ENCODE results near the gene ASNSD1. TPM values are rescaled to one million over a fixed set of nuclear protein-coding genes. Genes with fewer than 3 reads are reported as not detected.

Gene ASNSD1
- total RNA-seq, 2 experiments from 2014 or later: 50.9 to 58.4 TPM

- Mint-ChIP-seq H3K4me1 (peaks cover 18% of the 10 kb centered on the region), H3K9me3 (ENCODE audit: low read depth) (no peaks in the 10 kb centered on the region), H3K4me3 (no peak overlapping the region), H3K27ac (no peak overlapping the region), H3K27me3 (no peaks in the 10 kb centered on the region), H3K36me3 (ENCODE audit: low read depth) (no peaks in the 10 kb centered on the region)
- ATAC-seq: no peak
- no peak for DNase-seq
- intact Hi-C loops (cut with DNase I, micrococcal nuclease): no loop called here
- POLR2A ChIA-PET: interaction anchor here (0.8 kb wide), 1 partner anchor 117 kb away, joined by 11 read pairs; no protein-coding TSS in a partner anchor
- CTCF ChIA-PET: interaction anchor here (1.3 to 1.9 kb wide), 2 partner anchors 9 to 14 kb away, joined by 4 to 5 read pairs; no protein-coding TSS in a partner anchor
Observed at GRCh38 chr2:189628817-189629530, 32.3 kb upstream of the ASNSD1 start.

GRCh38 chr2:189629531-189630453 is 31.5 kb upstream of the ASNSD1 start:
- Mint-ChIP-seq H3K27ac (no peak overlapping the region), H3K27me3 (no peaks in the 10 kb centered on the region), H3K4me1 (peaks cover 13% of the 10 kb centered on the region), H3K36me3 (ENCODE audit: low read depth) (no peaks in the 10 kb centered on the region), H3K9me3 (ENCODE audit: low read depth) (no peaks in the 10 kb centered on the region), H3K4me3 (no peak overlapping the region)
- DNase-seq: no peak
- no peak for ATAC-seq
- CTCF ChIA-PET: interaction anchor here (1.3 to 1.9 kb wide), 2 partner anchors 10 to 14 kb away, joined by 4 to 5 read pairs; no protein-coding TSS in a partner anchor
- POLR2A ChIA-PET: no interaction called here
- intact Hi-C loops (cut with DNase I, micrococcal nuclease): loop anchor here in 1 of 2 experiments (10.0 kb wide), 1 partner anchor 165 kb away; no protein-coding TSS in a partner anchor

GRCh38 chr2:189631849-189632248 is 29.4 kb upstream of the ASNSD1 start:
- no peak overlapping the region for H3K27ac Mint-ChIP-seq
- ChIA-PET POLR2A (no interaction called here), CTCF (interaction anchor here (1.6 to 1.8 kb wide), 2 partner anchors 11 to 29 kb away, joined by 3 to 6 read pairs; partner anchors contain the start of gene ASNSD1)
- H3K27me3 Mint-ChIP-seq: no peaks in the 10 kb centered on the region
- H3K9me3 Mint-ChIP-seq (ENCODE audit: low read depth): no peaks in the 10 kb centered on the region
- ATAC-seq (no peak), DNase-seq (no peak)
- H3K4me1 Mint-ChIP-seq: no peaks in the 10 kb centered on the region
- intact Hi-C loops (cut with DNase I, micrococcal nuclease): loop anchor here (2.0 to 10.0 kb wide), 2 partner anchors 165 to 167 kb away; no protein-coding TSS in a partner anchor
- no peaks in the 10 kb centered on the region for H3K36me3 Mint-ChIP-seq (ENCODE audit: low read depth)
- no peak overlapping the region for H3K4me3 Mint-ChIP-seq

GRCh38 chr2:189633392-189633811 is 27.9 kb upstream of the ASNSD1 start:
- ATAC-seq: no peak
- peak; percentile 17 for DNase-seq
- Mint-ChIP-seq H3K4me1 (no peaks in the 10 kb centered on the region), H3K27me3 (no peaks in the 10 kb centered on the region), H3K4me3 (no peak overlapping the region), H3K36me3 (ENCODE audit: low read depth) (no peaks in the 10 kb centered on the region), H3K27ac (no peak overlapping the region), H3K9me3 (ENCODE audit: low read depth) (no peaks in the 10 kb centered on the region)
- ChIA-PET POLR2A (no interaction called here), CTCF (interaction anchor here (1.3 kb wide), 2 partner anchors 27 to 89 kb away, joined by 3 to 4 read pairs; no protein-coding TSS in a partner anchor)
- intact Hi-C loops (cut with DNase I, micrococcal nuclease): loop anchor here (2.0 to 10.0 kb wide), 2 partner anchors 167 to 169 kb away; no protein-coding TSS in a partner anchor

GRCh38 chr2:189635353-189635752 is 25.9 kb upstream of the ASNSD1 start:
- POLR2A ChIA-PET: no interaction called here
- CTCF ChIA-PET: interaction anchor here (0.6 to 2.0 kb wide), 4 partner anchors 9 to 158 kb away, joined by 3 to 7 read pairs (median 4); no protein-coding TSS in a partner anchor
- Mint-ChIP-seq H3K27me3 (no peaks in the 10 kb centered on the region), H3K4me3 (no peak overlapping the region), H3K36me3 (ENCODE audit: low read depth) (no peaks in the 10 kb centered on the region), H3K9me3 (ENCODE audit: low read depth) (peaks cover 4% of the 10 kb centered on the region), H3K4me1 (peaks cover 11% of the 10 kb centered on the region), H3K27ac (no peak overlapping the region)
- intact Hi-C loops (cut with DNase I, micrococcal nuclease): loop anchor here in 1 of 2 experiments (10.0 kb wide), 1 partner anchor 171 kb away; no protein-coding TSS in a partner anchor
- DNase-seq (no peak), ATAC-seq (no peak)

- Mint-ChIP-seq H3K36me3 (ENCODE audit: low read depth) (no peaks in the 10 kb centered on the region), H3K27me3 (no peaks in the 10 kb centered on the region), H3K9me3 (ENCODE audit: low read depth) (peaks cover 4% of the 10 kb centered on the region), H3K4me1 (peaks cover 27% of the 10 kb centered on the region), H3K4me3 (no peak overlapping the region), H3K27ac (no peak overlapping the region)
- no peak for DNase-seq
- ATAC-seq: no peak
- CTCF ChIA-PET: interaction anchor here (0.6 to 0.7 kb wide), 2 partner anchors 70 to 1898 kb away, joined by 3 read pairs; no protein-coding TSS in a partner anchor
- POLR2A ChIA-PET: no interaction called here
- intact Hi-C loops (cut with DNase I, micrococcal nuclease): loop anchor here in 1 of 2 experiments (10.0 kb wide), 1 partner anchor 174 kb away; no protein-coding TSS in a partner anchor
Observed at GRCh38 chr2:189638301-189639006, 22.8 kb upstream of the ASNSD1 start.

GRCh38 chr2:189639007-189639609 is 22.2 kb upstream of the ASNSD1 start:
- POLR2A ChIA-PET: no interaction called here
- H3K27ac Mint-ChIP-seq: no peak overlapping the region
- ATAC-seq (no peak), DNase-seq (no peak)
- H3K36me3 Mint-ChIP-seq (ENCODE audit: low read depth): no peaks in the 10 kb centered on the region
- CTCF ChIA-PET: interaction anchor here (0.6 kb wide), 1 partner anchor 20 kb away, joined by 3 read pairs; no protein-coding TSS in a partner anchor
- H3K4me3 Mint-ChIP-seq: no peak overlapping the region
- no peaks in the 10 kb centered on the region for H3K27me3 Mint-ChIP-seq
- peaks cover 4% of the 10 kb centered on the region for H3K9me3 Mint-ChIP-seq (ENCODE audit: low read depth)
- intact Hi-C loops (cut with DNase I, micrococcal nuclease): loop anchor here in 1 of 2 experiments (10.0 kb wide), 1 partner anchor 174 kb away; no protein-coding TSS in a partner anchor
- H3K4me1 Mint-ChIP-seq: peaks cover 27% of the 10 kb centered on the region

GRCh38 chr2:189641002-189641401 is 20.3 kb upstream of the ASNSD1 start:
- CTCF ChIA-PET: interaction anchor here (1.0 to 1.1 kb wide), 2 partner anchors 82 to 273 kb away, joined by 3 to 4 read pairs; no protein-coding TSS in a partner anchor
- H3K27me3 Mint-ChIP-seq: no peaks in the 10 kb centered on the region
- peaks cover 27% of the 10 kb centered on the region for H3K4me1 Mint-ChIP-seq
- H3K9me3 Mint-ChIP-seq (ENCODE audit: low read depth): peaks cover 4% of the 10 kb centered on the region
- intact Hi-C loops (cut with DNase I, micrococcal nuclease): loop anchor here (1.0 to 2.0 kb wide), 4 partner anchors 20 to 338 kb away; partner anchors contain the start of genes ASNSD1 (in 2 of the 2), SLC40A1 (in 1 of the 2) and WDR75 (in 1 of the 2)
- no peak overlapping the region for H3K4me3 Mint-ChIP-seq
- DNase-seq: no peak
- POLR2A ChIA-PET: interaction anchor here (0.7 kb wide), 2 partner anchors 17 to 142 kb away, joined by 3 to 4 read pairs; no protein-coding TSS in a partner anchor
- peak overlapping the region; percentile 52 for H3K27ac Mint-ChIP-seq
- ATAC-seq: no peak
- no peaks in the 10 kb centered on the region for H3K36me3 Mint-ChIP-seq (ENCODE audit: low read depth)

- Mint-ChIP-seq H3K4me1 (peaks cover 27% of the 10 kb centered on the region), H3K4me3 (no peak overlapping the region), H3K9me3 (ENCODE audit: low read depth) (peaks cover 4% of the 10 kb centered on the region), H3K27me3 (no peaks in the 10 kb centered on the region), H3K27ac (peak overlapping the region; percentile 52), H3K36me3 (ENCODE audit: low read depth) (no peaks in the 10 kb centered on the region)
- ChIA-PET POLR2A (interaction anchor here (0.6 to 0.7 kb wide), 3 partner anchors 16 to 159 kb away, joined by 3 to 4 read pairs (median 3); no protein-coding TSS in a partner anchor), CTCF (interaction anchor here (0.6 to 2.0 kb wide), 7 partner anchors 16 to 272 kb away, joined by 3 to 7 read pairs (median 4); partner anchors contain the start of gene ASNSD1)
- DNase-seq (peak; percentile 74), ATAC-seq (peak; percentile 97)
- intact Hi-C loops (cut with DNase I, micrococcal nuclease): loop anchor here (1.0 to 2.0 kb wide), 4 partner anchors 20 to 339 kb away; partner anchors contain the start of genes ASNSD1 (in 2 of the 2), SLC40A1 (in 1 of the 2) and WDR75 (in 1 of the 2)
Observed at GRCh38 chr2:189641590-189641989, 19.7 kb upstream of the ASNSD1 start.

GRCh38 chr2:189646521-189646920 is 14.7 kb upstream of the ASNSD1 start:
- ChIA-PET POLR2A (no interaction called here), CTCF (interaction anchor here (1.3 kb wide), 1 partner anchor 12 kb away, joined by 6 read pairs; no protein-coding TSS in a partner anchor)
- peaks cover 14% of the 10 kb centered on the region for H3K4me1 Mint-ChIP-seq
- no peaks in the 10 kb centered on the region for H3K27me3 Mint-ChIP-seq
- H3K4me3 Mint-ChIP-seq: no peak overlapping the region
- no peak overlapping the region for H3K27ac Mint-ChIP-seq
- DNase-seq: no peak
- intact Hi-C loops (cut with DNase I, micrococcal nuclease): no loop called here
- peaks cover 4% of the 10 kb centered on the region for H3K9me3 Mint-ChIP-seq (ENCODE audit: low read depth)
- no peak for ATAC-seq
- no peaks in the 10 kb centered on the region for H3K36me3 Mint-ChIP-seq (ENCODE audit: low read depth)

Data from activated CD4-positive, alpha-beta T cell treated with anti-CD3 and anti-CD28 coated beads for 36 hours (primary cell).